ENCODE measurements around the gene USHBP1. TPM values are rescaled to one million over a fixed set of nuclear protein-coding genes. Genes with fewer than 3 reads are reported as not detected.

The USHBP1 gene
- polyA plus RNA-seq, 1 donor from 2014 or later: 0.59 TPM

DNA sequence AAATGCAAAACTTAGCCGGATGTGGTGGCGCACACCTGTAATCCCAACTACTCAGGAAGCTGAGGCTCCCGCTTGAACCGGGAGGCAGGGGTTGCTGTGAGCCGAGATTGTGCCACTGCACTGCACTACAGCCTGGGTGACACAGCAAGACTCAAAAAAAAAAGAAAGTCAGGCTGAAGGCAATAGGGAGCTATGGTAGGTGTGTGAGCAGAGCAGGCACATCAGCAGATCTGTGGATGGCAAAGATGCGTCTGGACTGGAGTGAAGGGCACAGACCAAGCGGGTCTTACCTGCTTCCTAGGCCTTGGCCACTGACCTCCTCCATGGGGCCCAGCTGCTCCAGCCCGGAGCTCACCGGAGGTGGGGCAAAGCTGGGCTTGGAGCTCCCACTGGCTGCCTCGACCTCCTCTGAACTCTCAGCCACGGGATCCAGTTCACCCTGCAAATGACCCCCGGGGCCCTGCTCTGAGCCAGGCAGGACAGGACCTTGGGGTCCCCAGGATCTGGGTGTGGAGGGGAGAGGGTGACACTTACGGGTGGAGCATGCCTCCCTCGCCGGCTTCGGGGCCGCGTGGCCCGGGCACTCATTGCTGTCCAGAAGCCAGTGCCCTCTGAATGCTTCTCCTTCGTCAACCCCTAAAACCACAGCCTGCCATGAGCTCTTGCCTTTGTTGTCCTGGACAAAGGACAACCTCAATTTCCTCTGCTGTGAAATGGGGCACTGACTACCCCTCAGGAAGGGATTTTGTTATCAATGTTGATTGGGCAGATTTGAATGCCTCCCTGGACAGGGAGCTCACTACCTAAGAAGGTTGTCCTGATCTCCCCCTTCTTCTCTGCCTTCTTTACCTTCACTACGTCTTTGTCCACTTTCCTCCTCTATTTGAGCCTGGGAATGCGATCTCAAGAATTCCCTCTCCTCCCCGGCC, 569 bp downstream of the USHBP1 start:
- Histone ChIP-seq H3K9me3 (ENCODE audit: low read length) (peaks cover 8% of the 10 kb centered on the region), H4K20me1 (ENCODE audit: insufficient read depth) (no peaks in the 10 kb centered on the region), H3K4me2 (ENCODE audit: low read length) (no peak overlapping the region), H3F3A (ENCODE audit: insufficient read depth, low read length, poor library complexity, severe bottlenecking) (no peaks in the 10 kb centered on the region), H3K4me3 (ENCODE audit: low read length) (no peak overlapping the region), H3K9ac (ENCODE audit: low read length) (no peak overlapping the region), H3K27ac (ENCODE audit: low read length) (no peak overlapping the region), H3K79me2 (replicated peaks; ENCODE audit: insufficient read depth, low read length) (peaks cover 7% of the 10 kb centered on the region), H3K9me2 (ENCODE audit: insufficient read depth, low read length) (no peaks in the 10 kb centered on the region), H2AFZ (ENCODE audit: low read depth, low read length) (no peak overlapping the region), H3K27me3 (ENCODE audit: insufficient read depth, low read depth, low read length) (no peaks in the 10 kb centered on the region), H3K36me3 (ENCODE audit: insufficient read depth, low read length) (no peaks in the 10 kb centered on the region)
- TF ChIP-seq, protein P1, sequence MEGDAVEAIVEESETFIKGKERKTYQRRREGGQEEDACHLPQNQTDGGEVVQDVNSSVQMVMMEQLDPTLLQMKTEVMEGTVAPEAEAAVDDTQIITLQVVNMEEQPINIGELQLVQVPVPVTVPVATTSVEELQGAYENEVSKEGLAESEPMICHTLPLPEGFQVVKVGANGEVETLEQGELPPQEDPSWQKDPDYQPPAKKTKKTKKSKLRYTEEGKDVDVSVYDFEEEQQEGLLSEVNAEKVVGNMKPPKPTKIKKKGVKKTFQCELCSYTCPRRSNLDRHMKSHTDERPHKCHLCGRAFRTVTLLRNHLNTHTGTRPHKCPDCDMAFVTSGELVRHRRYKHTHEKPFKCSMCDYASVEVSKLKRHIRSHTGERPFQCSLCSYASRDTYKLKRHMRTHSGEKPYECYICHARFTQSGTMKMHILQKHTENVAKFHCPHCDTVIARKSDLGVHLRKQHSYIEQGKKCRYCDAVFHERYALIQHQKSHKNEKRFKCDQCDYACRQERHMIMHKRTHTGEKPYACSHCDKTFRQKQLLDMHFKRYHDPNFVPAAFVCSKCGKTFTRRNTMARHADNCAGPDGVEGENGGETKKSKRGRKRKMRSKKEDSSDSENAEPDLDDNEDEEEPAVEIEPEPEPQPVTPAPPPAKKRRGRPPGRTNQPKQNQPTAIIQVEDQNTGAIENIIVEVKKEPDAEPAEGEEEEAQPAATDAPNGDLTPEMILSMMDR (IDR thresholded peaks at IDR 0.05; ENCODE audit: poor library complexity, severe bottlenecking): no peak
- TF ChIP-seq, protein P2, sequence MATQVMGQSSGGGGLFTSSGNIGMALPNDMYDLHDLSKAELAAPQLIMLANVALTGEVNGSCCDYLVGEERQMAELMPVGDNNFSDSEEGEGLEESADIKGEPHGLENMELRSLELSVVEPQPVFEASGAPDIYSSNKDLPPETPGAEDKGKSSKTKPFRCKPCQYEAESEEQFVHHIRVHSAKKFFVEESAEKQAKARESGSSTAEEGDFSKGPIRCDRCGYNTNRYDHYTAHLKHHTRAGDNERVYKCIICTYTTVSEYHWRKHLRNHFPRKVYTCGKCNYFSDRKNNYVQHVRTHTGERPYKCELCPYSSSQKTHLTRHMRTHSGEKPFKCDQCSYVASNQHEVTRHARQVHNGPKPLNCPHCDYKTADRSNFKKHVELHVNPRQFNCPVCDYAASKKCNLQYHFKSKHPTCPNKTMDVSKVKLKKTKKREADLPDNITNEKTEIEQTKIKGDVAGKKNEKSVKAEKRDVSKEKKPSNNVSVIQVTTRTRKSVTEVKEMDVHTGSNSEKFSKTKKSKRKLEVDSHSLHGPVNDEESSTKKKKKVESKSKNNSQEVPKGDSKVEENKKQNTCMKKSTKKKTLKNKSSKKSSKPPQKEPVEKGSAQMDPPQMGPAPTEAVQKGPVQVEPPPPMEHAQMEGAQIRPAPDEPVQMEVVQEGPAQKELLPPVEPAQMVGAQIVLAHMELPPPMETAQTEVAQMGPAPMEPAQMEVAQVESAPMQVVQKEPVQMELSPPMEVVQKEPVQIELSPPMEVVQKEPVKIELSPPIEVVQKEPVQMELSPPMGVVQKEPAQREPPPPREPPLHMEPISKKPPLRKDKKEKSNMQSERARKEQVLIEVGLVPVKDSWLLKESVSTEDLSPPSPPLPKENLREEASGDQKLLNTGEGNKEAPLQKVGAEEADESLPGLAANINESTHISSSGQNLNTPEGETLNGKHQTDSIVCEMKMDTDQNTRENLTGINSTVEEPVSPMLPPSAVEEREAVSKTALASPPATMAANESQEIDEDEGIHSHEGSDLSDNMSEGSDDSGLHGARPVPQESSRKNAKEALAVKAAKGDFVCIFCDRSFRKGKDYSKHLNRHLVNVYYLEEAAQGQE (IDR thresholded peaks at IDR 0.05; ENCODE audit: borderline replicate concordance): no peak
- TF ChIP-seq RAD21 (conservative IDR thresholded peaks at IDR 0.05) (no peak), SMC3 (conservative IDR thresholded peaks at IDR 0.05; ENCODE audit: poor library complexity) (no peak), EP300 (conservative IDR thresholded peaks at IDR 0.05; ENCODE audit: poor library complexity, severe bottlenecking) (no peak), POLR2AphosphoS5 (IDR thresholded peaks at IDR 0.05) (no peak), TAF1 (IDR thresholded peaks at IDR 0.05; ENCODE audit: low read depth) (no peak), MXI1 (conservative IDR thresholded peaks at IDR 0.05; ENCODE audit: poor library complexity, severe bottlenecking) (no peak)

- Histone ChIP-seq H2AFZ (ENCODE audit: low read depth, low read length) (no peak overlapping the region), H3K27ac (ENCODE audit: low read length) (no peak overlapping the region), H3K4me3 (ENCODE audit: low read length) (no peak overlapping the region), H3K9ac (ENCODE audit: low read length) (no peak overlapping the region), H3K9me3 (ENCODE audit: low read length) (peaks cover 8% of the 10 kb centered on the region), H3K27me3 (ENCODE audit: insufficient read depth, low read depth, low read length) (no peaks in the 10 kb centered on the region), H3K9me2 (ENCODE audit: insufficient read depth, low read length) (no peaks in the 10 kb centered on the region), H3K4me2 (ENCODE audit: low read length) (no peak overlapping the region), H3F3A (ENCODE audit: insufficient read depth, low read length, poor library complexity, severe bottlenecking) (no peaks in the 10 kb centered on the region), H3K79me2 (replicated peaks; ENCODE audit: insufficient read depth, low read length) (no peaks in the 10 kb centered on the region), H3K36me3 (ENCODE audit: insufficient read depth, low read length) (no peaks in the 10 kb centered on the region), H4K20me1 (ENCODE audit: insufficient read depth) (no peaks in the 10 kb centered on the region)
- TF ChIP-seq EZH2 (IDR thresholded peaks at IDR 0.05; ENCODE audit: borderline replicate concordance, insufficient read depth, low read length, poor library complexity, severe bottlenecking) (no peak), TAF1 (IDR thresholded peaks at IDR 0.05; ENCODE audit: low read depth) (no peak), SMC3 (conservative IDR thresholded peaks at IDR 0.05; ENCODE audit: poor library complexity) (no peak), POLR2AphosphoS5 (IDR thresholded peaks at IDR 0.05) (no peak), MXI1 (conservative IDR thresholded peaks at IDR 0.05; ENCODE audit: poor library complexity, severe bottlenecking) (no peak), EP300 (conservative IDR thresholded peaks at IDR 0.05; ENCODE audit: poor library complexity, severe bottlenecking) (no peak), RAD21 (conservative IDR thresholded peaks at IDR 0.05) (no peak)
- TF ChIP-seq, protein P2 (IDR thresholded peaks at IDR 0.05; ENCODE audit: borderline replicate concordance): no peak
- TF ChIP-seq, protein P1 (IDR thresholded peaks at IDR 0.05; ENCODE audit: poor library complexity, severe bottlenecking): no peak
Observed at GRCh38 chr19:17262557-17262956, 2.0 kb downstream of the USHBP1 start.
